Esophagus muscularis mucosa (tissue), 4 donors: Measurements from ENCODE around the gene FIBIN. TPM values are rescaled to one million over a fixed set of nuclear protein-coding genes. Genes with fewer than 3 reads are reported as not detected.
A peak's percentile ranks its signal among the peaks of the same experiment; 100 is the strongest.

Experiments
- DNase-seq: peaks from one replicate; pipeline ENCODE4 v3.0.0-alpha.2; 2017; ENCODE audit errors: extremely low spot score
- H3K27ac ChIP-seq, 4 donors: fragments of 200-600 bp; sonication (generic); replicated peaks in 1 of 4; 1 replicate in 3 of 4; 2 replicates in 1 of 4; pipeline ENCODE4 v1.5.1; 2016 to 2019; ENCODE audit warnings: mild to moderate bottlenecking in 1 of 4
- H3K27me3 ChIP-seq, 4 donors: fragments of 200-600 bp; sonication (generic); one replicate each; pipeline versions ENCODE4 v1.5.1 to v1.6.0; 2016 to 2019
- H3K36me3 ChIP-seq, 4 donors: fragments of 200-600 bp; sonication (generic); one replicate each; pipeline ENCODE4 v1.5.1; 2016 to 2019
- H3K4me1 ChIP-seq, 4 donors: fragments of 200-600 bp; sonication (generic); one replicate each; pipeline ENCODE4 v1.5.1; 2016 to 2019
- H3K4me3 ChIP-seq, 4 donors: fragments of 200-600 bp; sonication (generic); 1 replicate in 2 of 4; 2 replicates in 2 of 4; pipeline ENCODE4 v1.5.1; 2016 to 2019; ENCODE audit warnings: mild to moderate bottlenecking in 4 of 4, moderate library complexity in 1 of 4
- H3K9me3 ChIP-seq, 4 donors: fragments of 200-600 bp; sonication (generic); 1 replicate in 3 of 4; 2 replicates in 1 of 4; pipeline ENCODE4 v1.5.1; 2016 to 2019
- CTCF ChIP-seq, 3 experiments: fragments of 200-600 bp in 2 of 3; fragments of 450-650 bp in 1 of 3; sonication (generic) in 2 of 3; IDR thresholded peaks; one replicate each; pipeline ENCODE4 v1.5.1; 2017 to 2019; ENCODE audit warnings: antibody characterized with exemption in 3 of 3, mild to moderate bottlenecking in 2 of 3, moderate library complexity in 1 of 3
- EP300 ChIP-seq: sonication (generic); formaldehyde crosslinking; IDR thresholded peaks from one replicate; pipeline ENCODE4 v1.6.1; 2017; ENCODE audit warnings: antibody characterized with exemption
- POLR2A ChIP-seq: fragments of 450-650 bp; IDR thresholded peaks from one replicate; pipeline ENCODE4 v1.6.1; 2017; ENCODE audit warnings: antibody characterized with exemption, moderate library complexity, mild to moderate bottlenecking, low read depth
- POLR2AphosphoS5 ChIP-seq, 2 donors: sonication (generic); formaldehyde crosslinking; IDR thresholded peaks; one replicate each; pipeline ENCODE4 v1.6.1; 2017; ENCODE audit warnings: antibody characterized with exemption in 2 of 2
- WGBS: methylation state at CpG from one replicate; pipeline ENCODE4 v1.1.5; 2018; 5-methylcytosine and 5-hydroxymethylcytosine counted together
- intact Hi-C: fragments of 100-400 bp; cut with DNase I; formaldehyde crosslinking; loops from one replicate; pipeline ENCODE4 v1.15.1; 2023
- total RNA-seq, 4 donors: library from RNA; depleted of rRNA; stranded (reverse); fragments of >200 nt; gene quantifications; one replicate each; pipeline versions ENCODE4 v1.1.0 to v1.2.1, GENCODE V29; 2016

FIBIN gene
- total RNA-seq, 4 donors from 2014 or later = 76.4 to 151 (median 101) TPM

GRCh38 chr11:26947904-26948639, 45.8 kb upstream of the FIBIN start:
- Histone ChIP-seq H3K4me1 (peaks cover 0 to 64% (median 43%) of the 10 kb centered on the region in 4 donors), H3K27ac (peak overlapping the region; percentile 65 to 79 (median 74)), H3K27me3 (no peaks in the 10 kb centered on the region), H3K36me3 (no peaks in the 10 kb centered on the region), H3K4me3 (no peak overlapping the region), H3K9me3 (no peaks in the 10 kb centered on the region)
- no peak for DNase-seq
- intact Hi-C loops = loop anchor here (2.0 to 5.0 kb wide), 3 partner anchors 47 to 121 kb away; partner anchors contain the start of gene FIBIN
- 64% methylated on average over 3 of the region's 3 CpGs for WGBS
- TF ChIP-seq POLR2AphosphoS5 (IDR thresholded peaks at IDR 0.05) (no peak), CTCF (IDR thresholded peaks at IDR 0.05) (no peak), POLR2A (no peak), EP300 (no peak)

- Histone ChIP-seq H3K27me3 (no peaks in the 10 kb centered on the region), H3K36me3 (no peaks in the 10 kb centered on the region), H3K4me3 (no peak overlapping the region), H3K27ac (peak overlapping the region in 3 of 4 donors; percentile 65 to 79 (median 78)), H3K9me3 (no peaks in the 10 kb centered on the region), H3K4me1 (peaks cover 0 to 59% (median 43%) of the 10 kb centered on the region in 4 donors)
- no peak for TF ChIP-seq POLR2A
- TF ChIP-seq EP300 = no peak
- TF ChIP-seq POLR2AphosphoS5 (IDR thresholded peaks at IDR 0.05) = no peak
- TF ChIP-seq CTCF (IDR thresholded peaks at IDR 0.05) = no peak
- no peak for DNase-seq
- intact Hi-C loops = loop anchor here (5.0 kb wide), 2 partner anchors 107 to 122 kb away; no protein-coding TSS in a partner anchor
- 93% methylated on average over 1 of the region's 1 CpG for WGBS
Observed at GRCh38 chr11:26948881-26949280, 45.0 kb upstream of the FIBIN start.

GRCh38 chr11:26949846-26950245, 44.1 kb upstream of the FIBIN start:
- no peaks in the 10 kb centered on the region for H3K9me3 ChIP-seq
- TF ChIP-seq CTCF (IDR thresholded peaks at IDR 0.05) (no peak), POLR2AphosphoS5 (IDR thresholded peaks at IDR 0.05) (no peak)
- H3K27me3 ChIP-seq = no peaks in the 10 kb centered on the region
- 58% methylated on average over 2 of the region's 2 CpGs for WGBS
- H3K4me3 ChIP-seq = no peak overlapping the region
- intact Hi-C loops = loop anchor here (5.0 kb wide), 2 partner anchors 108 to 123 kb away; no protein-coding TSS in a partner anchor
- no peak for DNase-seq
- H3K36me3 ChIP-seq = no peaks in the 10 kb centered on the region
- peaks cover 0 to 49% (median 39%) of the 10 kb centered on the region in 4 donors for H3K4me1 ChIP-seq
- no peak overlapping the region for H3K27ac ChIP-seq

- Histone ChIP-seq H3K4me1 (peaks cover 0 to 45% (median 35%) of the 10 kb centered on the region in 4 donors), H3K27ac (no peak overlapping the region)
Observed at GRCh38 chr11:26950260-26950719, 43.6 kb upstream of the FIBIN start.

More at GRCh38 chr11:26950260-26950719, 43.6 kb upstream of the FIBIN start:
- TF ChIP-seq POLR2AphosphoS5 (IDR thresholded peaks at IDR 0.05) (no peak), POLR2A (no peak), CTCF (IDR thresholded peaks at IDR 0.05) (no peak), EP300 (no peak)
- intact Hi-C loops = no loop called here
- no peak for DNase-seq
- Histone ChIP-seq H3K4me3 (no peak overlapping the region), H3K36me3 (no peaks in the 10 kb centered on the region), H3K27me3 (no peaks in the 10 kb centered on the region), H3K9me3 (no peaks in the 10 kb centered on the region)
- WGBS = 100% methylated on average over 2 of the region's 5 CpGs
